Adrenal gland (tissue), 5 donors: ENCODE results near the gene SLC22A16.

ENCODE experiments used
- CTCF ChIP-seq, 6 experiments: fragments of 450-650 bp in 4 of 6; fragments of 200-600 bp in 2 of 6; sonication (generic) in 1 of 6; IDR thresholded peaks; 1 replicate in 5 of 6; 2 replicates in 1 of 6; pipeline versions ENCODE4 v1.5.1 to v1.8.0; 2016 to 2021; ENCODE audit warnings: antibody characterized with exemption in 6 of 6, mild to moderate bottlenecking in 2 of 6, moderate library complexity in 1 of 6
- POLR2A ChIP-seq, 2 donors: fragments of 450-650 bp; IDR thresholded peaks; one replicate each; pipeline ENCODE4 v1.6.1; 2017; ENCODE audit warnings: antibody characterized with exemption in 2 of 2, mild to moderate bottlenecking in 2 of 2, moderate library complexity in 1 of 2
- donor health status: DM: no; HTN: no; CAD: no.

DNA sequence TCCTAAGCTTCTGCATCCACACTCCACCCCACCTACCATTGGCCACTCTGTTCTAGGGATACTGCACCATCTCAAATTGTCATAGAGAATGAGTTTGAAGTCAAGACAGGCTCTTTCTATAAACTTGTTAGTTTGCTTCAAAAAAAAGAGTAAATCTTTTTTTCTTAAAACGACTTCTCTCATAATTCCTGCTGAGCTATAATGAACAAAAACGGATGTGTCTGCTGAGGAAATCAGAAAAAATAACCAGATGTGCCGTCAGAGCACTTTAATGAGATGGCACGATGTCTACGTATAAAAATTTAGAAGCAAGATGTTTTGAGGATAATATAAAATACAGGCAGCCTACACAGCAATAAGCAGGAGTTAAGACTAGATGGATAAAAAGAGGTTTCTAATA lies 37.1 kb downstream of the SLC22A16 start:
- TF ChIP-seq CTCF (IDR thresholded peaks at IDR 0.05) (no peak), POLR2A (IDR thresholded peaks at IDR 0.05) (no peak)
